HG03457 (cell line): ENCODE measurements around the gene MYH15.
"Not testable (repeated sequence)": the region's sequence is repeated elsewhere in the genome, so short reads cannot be mapped to it uniquely, and the experiment has no call there.

Experiments
- ATAC-seq: cut with Tn5 transposase; IDR thresholded peaks from one replicate; pipeline ENCODE4 v1.9.1; 2021; ENCODE audit warnings: moderate number of reproducible peaks; ENCODE audit not compliant: unreplicated experiment

MYH15 gene

DNA sequence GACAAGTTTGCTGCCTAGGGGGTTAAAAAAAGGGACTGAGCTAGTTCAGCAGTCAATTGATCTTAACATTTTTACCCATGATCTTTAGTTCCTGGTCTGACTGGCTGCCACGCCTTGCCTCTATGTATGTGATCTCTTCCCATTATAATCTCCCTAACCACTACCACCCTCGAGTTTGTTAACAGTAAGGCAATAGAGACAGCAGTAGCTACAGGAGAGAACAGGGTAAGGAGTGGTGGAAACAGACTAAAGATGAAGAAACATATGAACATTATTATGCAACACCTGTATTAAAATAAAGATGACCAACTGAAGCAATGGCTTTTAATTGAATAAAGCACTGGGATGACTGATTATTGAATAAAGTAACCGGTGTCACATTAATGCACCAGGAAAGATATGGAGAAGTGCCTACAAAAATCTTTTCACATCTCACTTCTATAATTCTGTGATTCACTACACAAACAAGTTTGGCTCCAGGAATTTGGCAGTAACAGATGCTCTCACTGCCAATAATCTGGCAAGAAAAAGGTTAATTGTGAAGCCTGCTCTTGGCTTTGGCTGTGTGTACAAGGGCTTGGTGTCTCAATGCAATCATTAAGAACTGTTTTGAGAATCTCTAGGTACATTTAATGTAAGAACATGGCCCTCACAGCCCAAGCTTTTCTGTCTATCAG lies 118.3 kb downstream of the MYH15 start:
- no peak for ATAC-seq

- ATAC-seq: no peak
Observed at GRCh38 chr3:108389372-108389771, 121.0 kb downstream of the MYH15 start.

DNA sequence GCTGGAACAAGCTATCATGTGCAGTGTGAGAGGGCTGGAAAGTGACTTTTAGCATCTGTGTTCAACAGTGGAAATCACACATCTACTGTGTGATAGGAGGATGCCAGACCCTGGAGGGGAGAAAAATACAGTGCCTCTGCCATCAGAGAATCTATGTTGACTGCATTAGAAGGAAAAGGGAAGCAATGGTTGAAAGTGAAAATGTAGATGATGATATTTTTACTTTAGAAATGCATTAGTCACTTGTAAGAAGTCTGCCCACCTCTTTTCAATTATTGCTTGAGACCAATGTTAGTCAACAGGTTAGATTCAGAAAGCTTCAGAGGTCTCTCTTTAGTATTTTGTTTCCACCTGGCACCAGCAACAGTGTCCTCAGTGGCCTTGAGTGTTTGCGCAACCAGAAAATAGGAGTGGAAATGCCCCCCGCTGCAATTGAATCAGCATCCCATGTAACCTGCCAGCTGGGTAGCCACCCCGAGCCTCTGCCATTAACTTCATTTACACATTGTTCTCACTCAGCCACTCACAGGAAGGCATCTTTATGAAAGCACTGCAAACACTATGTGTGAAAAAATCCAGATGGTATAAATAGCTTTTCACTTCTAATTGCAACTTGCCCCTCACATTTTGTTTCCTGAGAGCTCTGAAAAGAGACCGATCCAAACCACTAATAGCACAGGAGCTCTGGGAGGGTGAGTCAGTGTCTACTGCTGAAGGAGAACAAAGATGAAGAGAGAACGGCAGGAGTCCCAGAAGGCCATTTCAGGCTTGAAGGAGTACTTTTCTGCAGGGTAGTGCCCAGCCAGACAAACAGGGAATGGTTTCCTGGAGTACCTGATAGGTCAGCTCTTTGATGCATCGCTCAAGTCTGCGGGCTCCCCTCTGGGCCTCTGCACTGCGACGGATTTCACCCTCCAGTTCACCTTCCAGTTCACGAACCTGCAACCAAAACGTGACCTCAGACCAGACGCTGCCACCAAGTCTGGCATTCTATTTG lies 122.0 kb downstream of the MYH15 start:
- peak; percentile 67 for ATAC-seq

GRCh38 chr3:108387063-108387462 lies 123.3 kb downstream of the MYH15 start:
- ATAC-seq: no peak

- ATAC-seq: no peak
Observed at GRCh38 chr3:108383306-108383705, 127.1 kb downstream of the MYH15 start.

- ATAC-seq: no peak
Observed at GRCh38 chr3:108381529-108382140, 128.8 kb downstream of the MYH15 start.

DNA sequence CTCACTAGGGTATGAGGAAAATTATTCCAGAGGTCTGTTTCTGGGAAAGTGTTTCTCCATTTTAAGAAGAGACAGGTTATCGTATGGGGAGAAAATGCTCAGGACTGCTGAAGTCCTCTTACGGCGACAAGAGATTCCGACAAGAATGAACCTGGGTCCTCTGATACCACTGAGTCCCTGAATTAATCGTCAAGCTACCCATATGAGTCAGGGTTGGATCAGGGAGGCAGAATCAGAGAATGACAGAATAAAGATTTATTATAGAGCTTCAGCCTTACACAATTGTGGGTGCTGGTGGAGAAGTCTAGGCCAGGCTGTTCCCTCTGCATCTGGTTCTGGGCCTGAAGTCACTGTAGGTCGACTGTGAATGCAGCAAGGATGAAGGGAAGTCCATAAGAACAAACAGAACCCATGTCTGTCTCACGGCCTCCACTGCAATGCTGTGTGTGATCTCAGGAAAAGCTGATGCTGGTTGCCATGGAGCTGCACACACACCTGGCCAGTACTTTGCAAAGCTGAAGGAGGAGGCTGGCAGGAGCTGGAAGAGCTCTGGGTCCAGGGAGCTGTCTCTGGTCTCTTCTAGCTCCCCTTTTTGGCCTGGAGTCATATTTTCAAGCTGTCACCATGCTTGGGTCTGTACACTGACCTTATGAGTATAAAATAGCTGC lies 130.1 kb downstream of the MYH15 start:
- no peak for ATAC-seq

- not testable (repeated sequence) for ATAC-seq
Observed at GRCh38 chr3:108378952-108379342, 131.4 kb downstream of the MYH15 start.

GRCh38 chr3:108378153-108378951 lies 132.0 kb downstream of the MYH15 start:
- ATAC-seq: no peak

DNA sequence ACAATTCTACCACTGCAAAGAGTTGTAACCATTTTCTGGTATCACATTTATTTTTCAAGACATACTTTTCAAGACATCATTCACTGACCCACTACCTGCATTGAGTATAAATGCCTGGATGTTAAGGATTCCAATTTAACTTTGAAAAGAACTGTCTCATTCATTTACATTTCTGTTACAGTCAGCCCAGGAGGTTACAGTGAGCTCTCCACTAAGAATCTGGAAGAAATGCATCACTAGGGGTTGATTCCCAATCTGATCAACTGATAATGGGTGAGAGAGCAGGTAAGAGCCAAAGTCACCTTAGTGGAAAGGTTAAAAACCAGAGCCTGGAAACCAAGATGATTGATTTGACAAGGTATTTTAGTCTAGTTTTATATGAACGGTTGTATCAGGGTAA lies 133.0 kb downstream of the MYH15 start:
- no peak for ATAC-seq

DNA sequence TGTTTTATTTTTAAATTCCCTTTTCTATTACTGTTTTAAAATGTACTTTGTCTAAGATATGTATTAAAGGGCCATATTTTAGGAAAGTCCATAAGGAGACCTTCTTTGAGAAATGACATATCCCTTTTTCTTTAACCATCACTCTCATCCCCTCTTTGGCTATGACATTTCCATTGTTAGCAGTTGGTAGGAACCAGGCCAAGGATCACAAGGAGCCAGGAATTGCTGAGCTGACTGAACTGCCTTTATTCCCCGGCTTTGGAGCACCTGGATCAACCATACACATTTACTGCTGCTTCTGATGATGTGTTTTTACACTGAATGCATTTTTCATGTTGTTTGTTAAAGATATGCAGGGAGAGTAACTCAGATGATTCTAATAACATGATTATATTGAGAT lies 134.4 kb downstream of the MYH15 start:
- no peak for ATAC-seq

DNA sequence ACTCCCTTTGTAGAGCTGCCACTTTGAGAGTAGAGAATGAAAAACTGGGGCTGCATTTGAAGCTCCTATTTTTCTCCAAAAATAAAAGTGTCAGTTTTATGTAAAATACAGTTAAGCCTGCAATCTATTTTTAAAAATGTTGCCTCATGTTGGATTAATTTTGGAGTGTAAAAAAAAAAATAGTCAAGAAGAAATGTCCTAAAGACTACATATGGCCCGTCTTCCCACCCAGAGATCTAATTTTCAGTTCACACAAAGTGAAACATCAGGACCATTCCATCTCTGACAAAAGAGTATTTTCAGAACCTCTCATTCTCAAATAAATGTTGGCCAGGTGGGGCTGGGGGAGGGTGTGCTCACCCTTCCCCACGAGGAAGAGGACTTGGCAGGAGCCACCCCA lies 151.4 kb downstream of the MYH15 start:
- no peak for ATAC-seq

DNA sequence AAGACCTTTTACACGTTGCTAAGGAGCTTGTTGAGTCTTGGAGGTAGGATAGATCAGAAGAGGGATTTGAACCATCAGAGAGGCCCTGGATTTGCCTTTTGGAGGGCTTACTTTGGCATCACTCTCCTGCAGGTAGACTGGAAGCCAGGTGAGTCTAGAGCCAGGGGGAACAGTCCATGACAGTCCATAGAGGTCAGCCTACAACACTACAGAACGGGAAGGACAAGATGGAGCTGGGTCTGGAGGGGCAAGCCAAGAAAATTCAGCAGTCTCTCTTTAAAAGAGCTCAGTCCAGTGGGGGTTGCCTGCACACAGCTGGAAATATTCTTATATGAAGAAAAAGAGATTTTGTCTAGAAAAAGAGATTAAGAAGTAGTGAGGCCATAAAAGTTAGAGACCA lies 153.4 kb downstream of the MYH15 start:
- no peak for ATAC-seq

DNA sequence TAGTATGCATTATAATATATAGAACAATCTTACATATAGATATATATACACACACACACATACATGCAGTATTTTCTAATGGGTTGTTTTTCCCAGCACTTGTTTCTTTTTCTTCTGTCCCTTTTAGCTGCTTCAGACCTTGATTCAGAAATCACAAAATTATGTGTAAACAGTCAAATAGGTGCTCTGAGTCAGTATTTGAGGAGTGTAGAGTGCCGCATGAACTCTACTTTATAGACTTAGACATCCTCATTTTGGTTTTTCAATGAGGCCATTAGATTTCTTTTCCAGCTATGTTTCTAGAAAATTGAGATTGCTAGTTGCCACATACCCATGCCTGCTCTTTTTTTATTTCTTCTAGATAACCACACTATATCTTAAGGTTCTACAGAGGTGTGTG lies 155.8 kb downstream of the MYH15 start:
- no peak for ATAC-seq

DNA sequence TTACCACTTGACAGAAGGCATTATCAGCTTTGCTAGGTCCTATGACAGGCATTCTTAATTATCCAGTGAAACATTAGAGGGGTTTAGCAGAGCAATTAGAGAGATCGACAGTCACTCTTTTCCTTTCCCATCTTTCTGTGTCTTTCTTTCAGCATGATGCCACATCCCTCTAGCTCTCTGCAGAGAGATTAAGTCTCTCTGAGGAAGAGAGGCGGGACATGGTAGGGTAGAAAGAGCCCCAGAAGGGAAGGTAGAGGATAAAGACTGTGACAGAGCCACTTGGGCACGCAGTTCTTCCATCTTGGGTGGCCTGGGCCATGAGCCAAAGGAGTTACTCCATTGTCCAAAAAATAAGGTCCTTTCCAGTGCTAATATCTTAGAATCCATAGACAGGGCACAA lies 158.2 kb downstream of the MYH15 start:
- ATAC-seq: no peak

DNA sequence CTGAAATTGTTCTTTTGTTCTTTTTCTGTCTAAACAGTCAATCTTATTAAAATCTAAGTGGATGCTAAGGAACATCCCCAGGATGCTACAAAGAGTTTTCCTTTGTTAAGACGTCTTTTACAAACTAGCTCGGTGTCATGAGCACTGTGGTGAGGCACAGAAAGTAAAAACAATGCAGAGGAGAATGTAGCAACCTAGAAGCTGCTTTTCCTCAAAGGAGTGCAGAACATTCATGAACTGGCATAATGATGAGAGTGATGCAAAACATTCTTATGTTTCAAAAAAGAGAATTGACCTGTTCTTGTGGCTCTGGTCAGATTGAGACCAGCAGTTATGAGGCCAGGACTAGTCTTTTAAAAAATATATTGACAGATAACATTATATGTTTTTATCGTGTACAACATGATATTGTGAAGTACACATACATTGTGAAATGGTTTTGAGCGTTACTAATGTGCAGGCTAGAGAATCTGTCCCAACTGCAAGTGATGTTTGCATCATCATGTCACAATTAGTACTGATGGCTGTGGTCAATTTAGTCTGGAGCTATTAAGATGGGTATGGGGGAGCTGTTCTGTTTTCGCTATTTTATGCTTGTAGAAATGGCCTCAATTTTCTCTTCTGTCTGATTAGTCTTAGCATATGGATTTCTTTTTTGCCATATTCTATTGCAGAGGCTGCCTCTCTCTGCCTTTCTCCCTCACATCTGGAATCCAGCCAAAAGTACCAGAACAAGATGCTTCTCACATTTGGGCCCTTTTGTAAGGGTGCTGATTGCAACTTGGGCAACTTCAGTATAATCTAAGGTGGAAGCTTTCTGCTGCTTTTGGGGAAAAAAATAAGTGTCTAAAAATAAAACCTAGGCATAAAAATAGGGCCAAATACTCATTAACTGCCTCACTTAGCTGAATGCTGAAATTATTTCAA lies 163.8 kb downstream of the MYH15 start:
- no peak for ATAC-seq

GRCh38 chr3:108345492-108346205 lies 164.7 kb downstream of the MYH15 start:
- ATAC-seq: no peak

DNA sequence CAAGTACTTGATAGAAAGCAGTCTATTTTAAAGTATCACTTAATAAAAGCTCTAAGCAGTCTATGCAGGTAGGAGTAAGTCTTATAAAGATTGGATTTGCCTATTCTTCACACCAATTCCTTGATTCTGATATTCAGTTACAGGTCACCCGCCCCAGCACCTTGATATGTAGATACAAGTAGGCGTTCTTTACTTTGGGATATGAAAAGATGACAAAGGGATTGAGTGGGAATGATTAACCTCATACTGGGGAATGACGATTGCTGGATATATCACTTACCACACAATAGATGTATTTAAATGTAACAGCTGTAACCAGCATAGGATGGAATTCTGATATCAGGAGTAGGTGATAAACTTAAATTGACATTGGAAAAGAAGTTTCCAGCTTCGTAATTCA lies 166.9 kb downstream of the MYH15 start:
- no peak for ATAC-seq
